AG09319 (cell line): Measurements from ENCODE around the gene PIGO.

ENCODE experiments used
- DNase-seq: peaks from one replicate; pipeline ENCODE4 v3.0.0-alpha.2; 2010; ENCODE audit warnings: low read depth; ENCODE audit errors: extremely low read depth
- CTCF ChIP-seq: IDR thresholded peaks from 2 replicates; pipeline ENCODE4 v1.5.1; 2011; ENCODE audit warnings: low read depth, mild to moderate bottlenecking, inconsistent platforms, low read length, moderate library complexity

PIGO gene

GRCh38 chr9:35056571-35057270, 39.7 kb downstream of the PIGO start:
- DNase-seq = no peak
- no peak for TF ChIP-seq CTCF

DNA sequence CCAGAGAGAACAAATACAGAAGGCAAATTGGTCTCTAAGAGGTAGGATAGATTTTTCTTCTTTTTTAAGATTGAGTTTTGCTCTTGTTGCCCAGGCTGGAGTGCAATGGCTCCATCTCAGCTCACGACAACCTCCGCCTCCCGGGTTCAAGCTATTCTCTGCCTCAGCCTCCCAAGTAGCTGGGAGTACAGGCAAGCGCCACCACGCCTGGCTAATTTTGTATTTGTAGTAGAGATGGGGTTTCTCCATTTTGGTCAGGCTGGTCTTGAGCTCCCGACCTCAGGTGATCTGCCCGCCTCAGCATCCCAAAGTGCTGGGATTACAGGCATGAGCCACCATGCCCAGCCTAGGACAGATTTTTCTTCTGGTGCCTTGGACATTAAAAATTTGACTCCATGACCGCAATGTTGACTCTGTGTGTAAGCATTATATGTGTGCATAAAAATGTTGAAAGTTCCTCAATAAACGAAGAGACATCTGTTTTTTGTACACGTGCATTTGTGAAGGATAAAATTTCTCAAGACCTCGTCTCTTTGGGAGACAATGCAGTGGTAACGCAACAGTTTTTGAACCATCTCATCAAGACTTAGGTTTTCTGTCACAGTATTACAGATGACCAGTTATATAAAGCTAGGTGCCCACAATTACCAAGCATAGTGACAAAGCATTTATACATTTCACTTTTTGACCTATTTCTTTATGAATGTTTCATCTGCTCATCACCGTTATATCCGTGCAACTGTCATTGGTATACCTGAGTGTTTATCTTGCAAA, 41.3 kb downstream of the PIGO start:
- no peak for DNase-seq
- no peak for TF ChIP-seq CTCF

GRCh38 chr9:35054185-35054835, 42.1 kb downstream of the PIGO start:
- TF ChIP-seq CTCF = no peak
- no peak for DNase-seq

DNA sequence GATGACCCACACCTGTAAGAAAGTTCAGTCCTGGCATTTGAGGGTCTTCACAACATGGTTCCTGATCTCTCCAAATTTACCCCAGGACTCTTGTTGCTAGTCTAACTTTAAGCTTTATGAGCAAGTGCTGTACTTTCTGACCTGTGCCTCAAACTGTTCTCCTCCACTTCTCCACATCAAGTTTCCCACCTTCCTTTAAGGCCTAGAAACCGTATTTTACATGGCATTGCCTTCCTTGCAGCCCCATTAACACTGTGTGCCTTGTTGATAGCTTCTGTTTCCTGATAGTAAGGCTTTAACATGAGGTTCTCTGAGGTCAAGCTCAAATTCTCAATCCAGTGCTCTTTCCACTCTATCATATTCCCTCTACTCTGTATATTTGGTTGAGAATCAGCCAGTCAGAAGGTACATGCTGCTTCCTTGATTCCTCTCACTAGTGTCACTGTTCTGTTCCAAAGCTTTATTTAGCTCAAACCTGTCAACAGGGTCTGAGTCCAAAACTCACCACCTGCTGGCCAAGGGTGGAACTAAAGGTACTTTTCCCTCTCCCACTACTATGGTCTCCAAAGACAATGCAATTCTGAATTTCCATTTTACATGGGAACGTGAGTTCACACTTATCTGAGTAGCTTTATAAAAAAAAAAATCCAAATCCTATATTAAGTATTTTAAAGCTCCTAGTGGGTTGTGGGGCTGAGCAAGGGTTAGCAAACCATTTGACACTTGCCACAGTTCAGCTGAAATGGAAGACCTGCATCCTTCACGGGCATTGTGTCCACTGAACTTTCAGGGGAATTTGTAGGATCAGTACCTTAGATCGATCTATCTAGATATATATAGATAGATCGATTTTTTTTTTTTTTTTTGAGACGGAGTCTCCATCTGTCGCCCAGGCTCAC, 45.1 kb downstream of the PIGO start:
- DNase-seq = no peak
- peak; percentile 50 for TF ChIP-seq CTCF

GRCh38 chr9:35048511-35048910, 47.9 kb downstream of the PIGO start:
- no peak for DNase-seq
- no peak for TF ChIP-seq CTCF

DNA sequence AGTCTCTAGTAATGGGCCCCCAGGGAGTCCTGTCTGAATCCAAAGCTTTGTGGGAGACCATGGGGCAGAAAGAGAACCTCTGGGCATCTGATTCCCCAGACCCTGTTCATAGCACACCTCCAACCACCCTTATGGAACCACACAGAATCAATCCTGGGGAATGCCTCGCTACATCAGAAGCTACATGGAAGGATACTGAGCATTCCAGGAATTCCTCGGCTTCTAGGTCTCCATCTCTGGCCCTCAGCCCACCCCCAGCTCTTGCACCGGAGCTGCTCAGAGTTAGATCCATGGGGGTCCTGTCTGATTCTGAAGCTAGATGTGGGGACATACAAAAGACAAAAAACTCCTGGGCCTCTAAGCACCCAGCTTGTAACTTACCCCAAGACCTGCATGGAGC, 52.3 kb downstream of the PIGO start:
- no peak for DNase-seq

More for the DNA sequence above, 52.3 kb downstream of the PIGO start:
- no peak for TF ChIP-seq CTCF
